Umbilical cord (tissue), 2 donors: ENCODE results near the gene MRPL38. TPM values are rescaled to one million over a fixed set of nuclear protein-coding genes. Genes with fewer than 3 reads are reported as not detected.

Source experiments
- DNase-seq: peaks from one replicate; pipeline ENCODE4 v3.0.0-alpha.2; 2015; ENCODE audit warnings: low spot score
- total RNA-seq: library from RNA; depleted of rRNA; stranded (reverse); fragments of >200 nt; gene quantifications from one replicate; pipeline ENCODE4 v1.2.3, GENCODE V29; 2014; ENCODE audit warnings: low replicate concordance; ENCODE audit not compliant: insufficient read depth

MRPL38 gene
- total RNA-seq, 1 donor from 2014 or later = 34.2 TPM

GRCh38 chr17:75919611-75920010 is 14.9 kb upstream of the MRPL38 start:
- no peak for DNase-seq

DNA sequence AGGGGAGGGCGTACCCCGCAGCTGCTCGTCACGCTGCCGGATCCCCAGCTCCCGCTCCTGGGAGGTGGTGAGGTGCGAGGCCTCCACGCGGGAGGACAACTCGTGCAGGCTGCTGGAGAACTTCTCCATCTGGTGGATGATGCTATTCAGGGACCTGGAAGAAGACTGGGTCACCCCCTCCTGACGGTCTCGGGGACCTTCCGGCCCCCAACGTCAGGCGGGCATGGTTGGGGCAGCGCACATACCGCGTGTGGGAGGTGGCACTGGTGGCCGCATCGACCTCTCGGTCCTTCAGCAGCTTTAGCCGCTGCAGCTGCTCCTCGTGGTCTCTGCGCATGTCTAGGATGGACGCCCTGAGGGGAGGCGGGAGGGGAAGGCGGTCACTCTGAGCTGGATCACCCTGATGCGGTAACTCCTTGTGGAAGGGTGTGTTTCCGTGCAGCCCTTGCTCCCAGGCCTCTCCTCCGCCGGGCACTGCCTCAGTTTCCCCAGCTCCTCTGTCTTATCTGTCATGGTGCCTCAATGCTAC is 13.3 kb upstream of the MRPL38 start:
- no peak for DNase-seq

DNA sequence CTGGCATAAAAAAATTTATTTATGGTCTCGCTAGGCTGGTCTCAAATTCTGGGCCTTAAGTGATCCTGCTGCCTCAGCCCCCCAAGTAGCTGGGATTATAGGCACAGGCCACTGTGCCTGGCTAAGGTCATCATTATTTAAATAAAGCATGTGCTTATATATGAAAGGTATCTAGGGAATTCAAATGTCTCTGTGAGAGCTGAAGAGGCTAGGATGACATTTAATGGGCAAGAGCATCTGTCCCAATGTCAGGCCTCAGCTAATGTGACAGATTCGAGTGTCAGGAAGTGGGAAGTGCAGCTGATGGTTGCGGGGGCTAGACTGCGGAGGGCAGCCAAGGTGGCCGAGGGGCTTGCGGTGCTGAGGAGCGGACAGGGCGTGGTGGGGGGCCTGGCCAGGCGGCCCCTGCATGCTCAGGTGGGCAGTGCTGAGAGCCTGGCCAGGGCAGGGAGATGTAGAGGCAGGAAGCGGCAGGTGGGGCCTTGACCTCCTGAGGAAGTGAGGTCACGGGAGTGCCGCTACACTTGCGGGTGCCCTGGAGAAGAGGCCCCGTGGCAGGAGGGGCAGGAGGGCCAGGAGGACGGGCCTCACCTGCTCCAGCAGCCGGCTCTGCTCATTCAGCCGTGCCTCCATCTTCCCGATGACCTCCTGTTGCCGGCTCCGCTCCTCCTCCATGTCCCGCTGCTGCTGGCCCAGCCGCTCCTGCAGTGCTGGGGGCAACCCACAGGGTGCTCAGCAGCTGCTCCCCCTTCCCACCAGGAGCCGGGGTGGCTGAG is 12.6 kb upstream of the MRPL38 start:
- DNase-seq = no peak

- no peak for DNase-seq
Measured at GRCh38 chr17:75915268-75915667, 10.6 kb upstream of the MRPL38 start.

DNA sequence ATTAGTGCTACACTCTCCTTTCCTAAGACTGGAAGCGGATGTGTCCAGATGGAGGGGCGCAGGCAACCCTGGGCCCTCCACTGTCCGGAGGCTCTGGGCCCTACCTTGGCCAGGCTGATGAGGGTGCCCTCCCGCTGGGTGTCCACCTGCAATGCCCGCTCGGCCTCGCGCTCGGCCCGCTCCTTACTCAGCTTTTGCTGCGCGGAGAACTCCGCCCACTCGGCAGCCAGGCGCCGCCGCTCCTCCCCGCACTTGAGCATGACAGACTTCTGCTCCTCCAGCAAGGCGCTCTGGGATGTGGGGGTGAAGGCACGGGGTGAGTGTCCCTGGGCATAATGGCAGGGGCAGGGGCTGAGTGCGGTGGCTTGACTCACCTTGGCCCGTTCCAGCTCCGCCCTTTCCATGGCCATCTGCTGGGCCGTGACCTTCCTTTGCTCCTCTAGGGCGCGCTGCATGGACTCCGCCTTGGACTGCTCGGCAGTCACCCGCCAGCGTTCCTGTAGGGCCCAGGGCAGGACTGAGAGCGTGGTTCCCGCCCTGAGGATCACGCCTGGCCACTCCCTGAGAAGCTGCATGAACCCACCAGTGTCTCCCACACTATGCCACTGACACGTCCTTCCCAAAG is 10.1 kb upstream of the MRPL38 start:
- no peak for DNase-seq

- DNase-seq = no peak
Measured at GRCh38 chr17:75913537-75914210, 9.0 kb upstream of the MRPL38 start.

DNA sequence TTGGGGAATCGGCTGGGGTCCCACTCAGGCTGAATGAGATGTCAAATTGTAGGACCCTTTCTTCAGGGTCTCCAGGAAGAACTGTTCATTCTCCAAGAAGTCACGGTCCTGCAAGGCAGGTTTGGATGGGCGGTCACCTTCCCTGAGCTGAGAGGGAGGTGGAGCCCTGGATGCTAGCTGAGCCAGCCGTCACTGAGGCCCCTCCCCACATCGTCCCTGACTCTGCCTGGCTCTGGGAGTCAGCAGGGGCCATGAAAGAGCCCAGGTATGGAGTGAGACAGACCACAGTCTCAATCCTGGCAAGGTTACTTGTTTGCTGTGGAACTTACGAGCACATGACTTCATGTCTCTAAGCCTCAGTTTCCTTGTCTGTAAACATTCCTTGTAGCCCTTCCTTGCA is 6.0 kb upstream of the MRPL38 start:
- no peak for DNase-seq

- peak; percentile 49 for DNase-seq
Measured at GRCh38 chr17:75909812-75910274, 5.2 kb upstream of the MRPL38 start.

GRCh38 chr17:75909051-75909811 is 4.5 kb upstream of the MRPL38 start:
- DNase-seq = no peak

GRCh38 chr17:75908201-75908600 is 3.5 kb upstream of the MRPL38 start:
- DNase-seq = no peak

DNA sequence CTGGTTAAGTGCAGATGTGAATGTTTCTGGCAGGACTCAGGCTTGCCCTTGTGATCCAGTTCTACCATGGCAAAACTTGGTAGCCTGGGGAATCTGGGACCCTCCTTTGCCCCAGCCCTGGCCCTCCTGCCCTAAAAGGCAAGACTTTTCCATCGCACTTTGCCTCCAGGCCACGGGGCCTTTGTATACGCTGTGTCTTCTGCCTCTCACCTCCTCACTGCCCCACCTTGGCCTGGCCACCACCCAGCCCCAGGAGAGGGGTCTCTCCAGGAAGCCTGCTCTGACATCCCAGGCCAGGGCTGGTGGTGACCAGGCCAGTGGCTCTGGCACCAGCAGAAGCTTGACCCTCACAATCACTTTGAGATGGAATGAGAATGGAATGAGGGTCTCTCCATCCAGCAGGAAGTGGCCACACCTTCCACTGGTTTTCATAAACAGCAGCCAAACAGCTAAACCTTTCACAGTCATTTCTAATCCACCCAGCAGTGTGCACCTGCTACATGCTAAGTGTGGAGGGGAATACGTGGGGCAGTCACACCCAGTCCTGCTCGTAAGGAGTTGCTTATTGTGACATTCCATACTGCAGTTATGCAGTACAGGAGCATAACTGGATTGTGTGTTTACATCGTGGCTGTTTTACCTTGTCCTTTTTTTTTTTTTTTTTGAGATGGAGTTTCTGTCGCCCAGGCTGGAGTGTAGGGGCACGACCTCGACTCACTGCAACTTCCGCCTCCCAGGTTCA is 1.6 kb upstream of the MRPL38 start:
- DNase-seq = no peak

DNA sequence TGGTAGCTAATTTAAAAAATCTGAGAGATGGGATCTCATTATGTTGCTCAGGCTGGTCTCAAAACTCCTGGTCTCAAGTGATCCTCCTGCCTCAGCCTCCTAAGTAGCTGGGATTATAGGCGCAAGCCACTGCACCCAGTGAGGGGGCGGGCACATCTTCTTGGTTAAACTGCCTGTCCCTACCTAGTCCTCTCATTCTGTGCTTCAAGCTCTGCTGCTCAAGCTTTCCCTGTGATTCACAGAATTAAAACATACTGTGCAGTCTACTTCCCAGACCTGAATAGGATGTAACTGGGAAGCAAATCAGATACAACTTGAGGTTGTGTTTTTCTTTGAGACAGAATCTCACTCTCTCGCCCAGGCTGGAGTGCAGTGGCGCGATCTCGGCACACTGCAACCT is 2.3 kb downstream of the MRPL38 start:
- no peak for DNase-seq

DNA sequence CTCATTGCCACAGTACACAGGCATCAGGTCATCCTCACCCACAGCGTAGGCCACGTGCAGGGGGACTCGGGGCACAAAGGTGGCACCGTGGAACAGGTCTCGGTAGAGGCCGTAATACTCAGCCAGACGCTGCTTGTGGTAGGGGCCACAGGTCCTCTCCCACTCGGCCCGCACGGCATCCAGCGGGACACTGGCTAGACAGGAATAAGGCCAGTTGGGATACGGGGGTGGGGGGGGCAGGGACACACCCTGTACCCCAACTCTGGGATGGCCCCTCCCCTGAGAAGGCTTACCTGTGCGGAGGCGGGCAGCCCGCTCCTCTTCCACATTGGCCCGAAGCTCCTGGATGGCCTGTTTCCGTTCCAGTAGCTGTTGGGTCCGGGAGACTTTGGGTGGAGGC is 3.0 kb downstream of the MRPL38 start:
- DNase-seq = no peak

GRCh38 chr17:75900691-75901533 is 3.8 kb downstream of the MRPL38 start:
- DNase-seq = no peak

- no peak for DNase-seq
Measured at GRCh38 chr17:75899767-75900468, 4.8 kb downstream of the MRPL38 start.

DNA sequence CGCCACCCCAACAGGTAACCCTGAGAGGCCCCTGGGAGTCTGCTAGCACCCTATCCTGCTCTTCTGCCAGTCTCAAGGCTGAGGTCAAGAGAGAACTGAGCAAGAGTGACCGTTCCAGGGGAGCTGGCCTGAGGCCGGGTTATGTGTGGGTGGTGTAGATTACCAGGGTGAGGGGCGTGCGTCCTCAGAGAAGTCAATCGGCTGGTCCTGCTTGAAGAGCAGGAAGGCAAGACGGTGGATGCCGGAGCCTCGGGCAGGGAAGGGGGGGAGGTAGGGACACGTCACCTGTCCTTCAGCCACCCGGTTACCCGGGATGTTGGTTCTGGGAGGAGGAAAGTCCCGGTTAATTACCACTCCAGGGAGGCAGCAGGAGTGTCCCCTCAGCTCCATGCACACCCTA is 5.3 kb downstream of the MRPL38 start:
- no peak for DNase-seq

DNA sequence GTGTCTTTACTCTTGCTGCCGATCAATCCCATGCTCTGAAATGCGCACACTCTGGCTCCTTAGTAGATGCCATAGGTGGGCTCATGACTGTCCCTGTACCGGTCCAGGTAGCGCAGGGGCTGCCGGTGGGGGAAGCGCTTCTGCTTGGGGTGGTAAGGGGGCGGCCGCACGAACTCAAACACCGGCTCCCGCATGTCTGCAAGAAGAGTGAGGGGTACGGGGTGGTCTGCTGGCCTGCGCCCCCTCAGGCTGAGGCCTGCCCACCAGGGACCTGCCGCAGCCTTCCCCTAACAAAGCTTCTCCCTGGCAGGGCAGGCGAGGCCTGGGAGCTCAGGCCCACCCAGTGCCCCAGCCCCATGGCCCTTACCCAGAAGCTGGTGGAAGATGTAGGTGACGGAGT is 5.9 kb downstream of the MRPL38 start:
- DNase-seq = no peak

DNA sequence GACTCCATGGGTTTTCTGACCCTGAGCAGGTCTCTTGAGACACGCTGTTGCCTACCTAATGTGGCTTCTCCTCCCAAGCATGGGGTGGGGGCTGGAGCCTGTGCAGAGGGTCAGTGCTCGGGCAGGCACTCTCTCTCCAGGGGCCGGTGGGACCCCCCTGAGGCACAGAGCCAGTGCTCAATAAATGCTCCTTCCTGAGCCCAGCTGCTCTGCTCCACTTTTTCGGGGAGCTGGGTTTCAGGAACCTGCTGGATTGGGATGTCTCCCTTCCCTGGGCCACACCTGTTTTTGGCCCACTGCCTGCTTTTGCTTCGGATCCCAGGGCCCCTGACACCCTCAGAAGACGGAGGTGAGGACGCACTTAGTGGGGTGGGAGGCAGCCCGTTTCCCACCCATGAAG is 6.6 kb downstream of the MRPL38 start:
- no peak for DNase-seq
